ENCODE data around the gene BANK1. TPM values are rescaled to one million over a fixed set of nuclear protein-coding genes. Genes with fewer than 3 reads are reported as not detected.

BANK1 gene
- total RNA-seq, 1 donor from 2014 or later: 1.5 TPM

DNA sequence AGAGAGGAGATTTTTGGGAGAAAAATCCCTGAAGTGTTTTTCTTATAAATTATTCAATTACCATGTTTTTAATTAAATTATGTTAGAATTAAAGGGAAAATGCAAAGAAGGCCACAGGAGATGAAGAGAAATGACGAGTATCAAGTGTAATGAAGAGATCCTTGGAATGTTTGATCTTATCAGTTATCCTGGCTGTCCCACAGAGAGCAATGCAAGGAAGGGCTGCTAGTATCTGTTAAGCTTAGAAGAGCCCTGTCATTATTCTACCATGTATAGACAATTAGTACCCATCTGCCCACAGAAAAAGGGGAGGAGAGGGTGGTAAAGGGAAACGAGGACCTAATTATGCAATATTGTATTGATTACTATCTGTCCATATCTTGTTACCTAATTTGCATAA, 257.1 kb downstream of the BANK1 start:
- Histone ChIP-seq H3K4me1 (no peaks in the 10 kb centered on the region), H3K27ac (no peak overlapping the region), H3K36me3 (no peaks in the 10 kb centered on the region), H3K27me3 (no peaks in the 10 kb centered on the region), H3K9me3 (no peaks in the 10 kb centered on the region), H3K4me3 (no peak overlapping the region)
- DNase-seq (ENCODE audit: extremely low spot score in 2 of 2): no peak
- intact Hi-C loops (cut with DNase I): no loop called here
- TF ChIP-seq POLR2A (IDR thresholded peaks at IDR 0.05): no peak
- no peak for TF ChIP-seq CTCF (IDR thresholded peaks at IDR 0.05)
- no peak for TF ChIP-seq POLR2AphosphoS5 (IDR thresholded peaks at IDR 0.05; ENCODE audit: insufficient read depth in 1 of 2, low read depth in 1 of 2)

- Histone ChIP-seq H3K36me3 (no peaks in the 10 kb centered on the region), H3K27ac (no peak overlapping the region), H3K9me3 (no peaks in the 10 kb centered on the region), H3K4me1 (no peaks in the 10 kb centered on the region), H3K4me3 (no peak overlapping the region), H3K27me3 (no peaks in the 10 kb centered on the region)
- TF ChIP-seq POLR2AphosphoS5 (IDR thresholded peaks at IDR 0.05; ENCODE audit: insufficient read depth in 1 of 2, low read depth in 1 of 2): no peak
- no peak for TF ChIP-seq POLR2A (IDR thresholded peaks at IDR 0.05)
- DNase-seq (ENCODE audit: extremely low spot score in 2 of 2): no peak
- intact Hi-C loops (cut with DNase I): no loop called here
These were observed 265.3 kb downstream of the BANK1 start for GRCh38 chr4:102055805-102056204.

DNA sequence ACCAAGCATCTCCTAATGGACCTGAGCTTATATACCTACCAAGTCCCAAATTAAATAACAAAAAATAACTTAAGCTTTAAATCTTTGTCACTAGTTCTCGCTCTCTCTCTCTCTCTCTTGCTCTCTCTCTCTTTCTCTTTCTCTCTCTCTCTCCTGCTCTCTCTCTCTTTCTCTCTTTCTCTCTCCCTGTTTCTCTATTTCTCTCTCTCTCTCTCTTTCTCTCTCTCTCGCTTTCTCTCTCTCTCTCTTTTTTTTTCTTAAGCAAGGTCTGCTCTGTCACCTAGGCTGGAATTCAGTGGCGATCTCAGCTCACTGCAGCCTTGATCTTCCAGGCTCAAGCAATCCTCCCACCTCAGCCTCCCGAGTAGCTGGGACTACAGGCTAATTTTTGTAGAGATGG, 266.6 kb downstream of the BANK1 start:
- TF ChIP-seq POLR2AphosphoS5 (IDR thresholded peaks at IDR 0.05; ENCODE audit: insufficient read depth in 1 of 2, low read depth in 1 of 2) (no peak), POLR2A (IDR thresholded peaks at IDR 0.05) (no peak), CTCF (IDR thresholded peaks at IDR 0.05) (no peak)
- H3K36me3 ChIP-seq: no peaks in the 10 kb centered on the region
- no peak overlapping the region for H3K4me3 ChIP-seq
- H3K4me1 ChIP-seq: no peaks in the 10 kb centered on the region
- no peaks in the 10 kb centered on the region for H3K9me3 ChIP-seq
- intact Hi-C loops (cut with DNase I): no loop called here
- DNase-seq (ENCODE audit: extremely low spot score in 2 of 2): no peak
- H3K27me3 ChIP-seq: no peaks in the 10 kb centered on the region
- no peak overlapping the region for H3K27ac ChIP-seq

DNA sequence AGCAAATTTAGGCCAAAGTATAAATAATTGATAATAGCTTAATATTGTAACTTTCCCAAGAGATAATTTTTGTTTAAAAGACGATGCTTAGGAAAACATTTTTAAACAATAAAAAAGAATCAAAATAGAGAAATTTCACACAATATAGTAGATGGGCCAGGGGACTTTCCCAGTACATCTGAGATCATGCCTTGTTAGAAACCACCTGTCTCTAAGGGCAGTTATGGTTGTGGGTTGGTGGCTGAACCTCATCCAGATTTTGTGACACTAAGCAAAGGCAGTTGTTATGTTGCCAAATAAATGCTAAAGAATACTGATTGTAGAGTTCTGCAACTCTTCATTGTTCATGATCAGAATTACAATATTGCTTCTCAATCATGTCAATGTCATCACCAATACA, 270.6 kb downstream of the BANK1 start:
- no peaks in the 10 kb centered on the region for H3K36me3 ChIP-seq
- no peak overlapping the region for H3K27ac ChIP-seq
- H3K4me3 ChIP-seq: no peak overlapping the region
- intact Hi-C loops (cut with DNase I): no loop called here
- no peaks in the 10 kb centered on the region for H3K27me3 ChIP-seq
- no peaks in the 10 kb centered on the region for H3K4me1 ChIP-seq
- no peaks in the 10 kb centered on the region for H3K9me3 ChIP-seq
- no peak for DNase-seq (ENCODE audit: extremely low spot score in 2 of 2)
- TF ChIP-seq POLR2AphosphoS5 (IDR thresholded peaks at IDR 0.05; ENCODE audit: insufficient read depth in 1 of 2, low read depth in 1 of 2): no peak
- TF ChIP-seq CTCF (IDR thresholded peaks at IDR 0.05): no peak
- TF ChIP-seq POLR2A (IDR thresholded peaks at IDR 0.05): no peak

GRCh38 chr4:102064747-102065442, 274.4 kb downstream of the BANK1 start:
- intact Hi-C loops (cut with DNase I): no loop called here
- Histone ChIP-seq H3K27ac (no peak overlapping the region), H3K9me3 (no peaks in the 10 kb centered on the region), H3K4me1 (no peaks in the 10 kb centered on the region), H3K27me3 (no peaks in the 10 kb centered on the region), H3K4me3 (no peak overlapping the region), H3K36me3 (no peaks in the 10 kb centered on the region)
- DNase-seq (ENCODE audit: extremely low spot score in 2 of 2): no peak
- TF ChIP-seq POLR2A (IDR thresholded peaks at IDR 0.05): no peak
- no peak for TF ChIP-seq CTCF (IDR thresholded peaks at IDR 0.05)
- TF ChIP-seq POLR2AphosphoS5 (IDR thresholded peaks at IDR 0.05; ENCODE audit: insufficient read depth in 1 of 2, low read depth in 1 of 2): no peak

Measured in vagina (tissue), 2 donors.